COR-L47 (cell line): ENCODE data around the gene RBM44.

Source experiments
- DNase-seq: peaks from one replicate; lab custom pipeline; 2025; lab: John Stamatoyannopoulos, UW

RBM44 gene

DNA sequence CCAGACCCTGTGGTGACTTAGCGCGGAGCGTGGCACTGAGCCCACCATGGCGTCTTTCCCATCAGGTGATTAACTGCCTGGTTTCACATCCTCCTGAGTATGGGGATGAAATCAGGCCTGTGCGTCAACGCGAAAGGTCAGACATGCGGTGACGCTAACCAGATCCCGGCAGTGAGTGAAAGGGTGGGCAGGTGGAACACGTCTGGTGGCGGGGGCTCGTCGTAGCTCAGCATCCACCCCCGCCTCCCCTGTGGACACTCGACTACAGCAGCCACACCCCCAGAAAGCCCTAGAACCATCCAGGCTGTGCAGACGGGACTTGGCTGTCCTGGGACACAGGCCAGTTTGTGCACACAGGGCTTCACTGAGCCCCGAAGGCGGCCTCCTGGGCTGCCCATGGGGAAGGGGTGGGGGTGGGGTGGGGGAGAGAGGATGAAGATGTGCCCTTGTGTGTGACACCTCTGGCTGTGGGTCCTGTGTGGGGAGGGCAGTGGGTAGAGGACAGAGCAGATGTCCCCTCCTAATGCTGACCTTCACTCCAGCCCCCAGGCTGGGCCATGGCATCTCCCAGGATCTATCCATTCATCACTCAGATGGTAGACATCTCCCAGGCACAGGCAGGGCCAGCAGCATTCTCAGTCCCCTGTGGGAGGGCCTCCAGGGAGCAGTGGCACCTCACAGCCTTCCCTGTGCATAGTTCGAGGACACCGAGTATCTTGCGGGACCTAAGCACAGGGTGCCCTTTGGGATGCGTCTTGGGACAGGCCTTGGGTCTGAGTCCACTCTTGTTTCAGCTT is 88.3 kb downstream of the RBM44 start:
- DNase-seq = no peak

GRCh38 chr2:237888389-237888788 is 89.8 kb downstream of the RBM44 start:
- no peak for DNase-seq

DNA sequence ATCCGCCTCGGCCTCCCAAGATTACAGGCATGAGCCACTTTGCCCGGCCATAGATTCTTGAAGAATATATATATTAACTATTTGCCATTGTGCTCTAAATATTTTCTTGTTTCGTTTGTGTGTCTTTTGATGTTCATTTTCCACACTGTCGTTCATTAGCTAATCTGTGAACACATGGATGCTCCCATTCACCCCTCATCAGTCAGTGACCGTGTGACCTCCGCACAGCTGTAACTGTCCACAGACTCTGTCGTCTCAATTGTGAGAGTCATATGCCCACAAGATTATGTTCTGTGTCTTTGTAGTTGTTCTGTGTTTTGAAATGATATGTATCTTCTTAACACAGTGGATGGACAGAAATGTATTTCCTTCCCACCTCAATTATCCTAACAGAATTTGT is 90.4 kb downstream of the RBM44 start:
- DNase-seq = no peak

- DNase-seq = no peak
Measured at GRCh38 chr2:237889811-237890210, 91.2 kb downstream of the RBM44 start.
